ENCODE data around the gene MAS1L.

The MAS1L gene

DNA sequence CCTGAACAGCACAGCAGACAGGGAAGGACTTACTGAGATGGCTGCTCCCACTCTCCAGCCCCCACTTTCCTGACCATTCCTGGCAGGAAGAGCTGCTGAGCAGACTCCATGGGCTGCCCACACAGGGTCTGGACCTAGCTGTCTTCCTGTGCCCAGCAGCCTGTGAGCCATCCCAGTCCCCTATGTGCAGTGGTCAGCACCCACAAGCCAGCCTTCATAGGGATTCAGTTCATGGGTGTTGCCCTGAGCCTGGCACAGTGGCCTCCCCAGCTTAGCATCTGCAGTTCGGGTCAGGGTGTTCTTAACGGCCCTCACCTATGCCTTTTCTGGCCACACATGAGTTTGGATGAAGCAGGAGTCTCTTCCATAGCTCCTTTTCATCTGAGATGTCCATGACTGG is 39.8 kb upstream of the MAS1L start:
- TF ChIP-seq CTCF (IDR thresholded peaks at IDR 0.05), result no peak

GRCh38 chr6:29527126-29527525 is 39.4 kb upstream of the MAS1L start:
- no peak for TF ChIP-seq CTCF (IDR thresholded peaks at IDR 0.05)

DNA sequence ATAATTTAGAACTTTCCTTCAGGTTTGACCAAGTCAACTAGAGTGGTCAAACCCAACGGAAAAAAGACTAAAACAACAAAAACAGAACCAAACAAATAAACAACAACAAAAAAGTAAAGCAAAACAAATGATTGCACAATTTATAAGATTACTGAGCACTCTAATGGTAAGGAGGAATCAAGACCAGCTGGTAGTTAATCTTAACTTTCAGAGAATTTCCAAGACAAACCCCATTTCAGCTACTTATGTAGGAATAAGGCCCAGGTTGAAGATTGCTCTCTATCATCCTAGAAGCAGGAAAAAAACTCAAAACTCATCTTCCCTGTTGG is 37.5 kb upstream of the MAS1L start:
- TF ChIP-seq CTCF (IDR thresholded peaks at IDR 0.05), result no peak

- TF ChIP-seq CTCF (IDR thresholded peaks at IDR 0.05), result no peak
These were observed 36.9 kb upstream of the MAS1L start for GRCh38 chr6:29524444-29525310.

- no peak for TF ChIP-seq CTCF (IDR thresholded peaks at IDR 0.05)
These were observed 36.3 kb upstream of the MAS1L start for GRCh38 chr6:29524044-29524443.

GRCh38 chr6:29522227-29522626 is 34.5 kb upstream of the MAS1L start:
- no peak for TF ChIP-seq CTCF (IDR thresholded peaks at IDR 0.05)

- no peak for TF ChIP-seq CTCF (IDR thresholded peaks at IDR 0.05)
These were observed 33.4 kb upstream of the MAS1L start for GRCh38 chr6:29521006-29521680.
